GM23248 (cell line): Measurements from ENCODE around the gene GRID2IP.

ENCODE experiments used
- EZH2 ChIP-seq: fragments of 200-600 bp; sonication (generic); IDR thresholded peaks from 2 replicates; pipeline ENCODE4 v1.6.1; 2018; ENCODE audit warnings: antibody characterized with exemption, mild to moderate bottlenecking; ENCODE audit not compliant: insufficient read depth, poor library complexity, severe bottlenecking
- EZH2phosphoT487 ChIP-seq: fragments of 200-600 bp; sonication (generic); IDR thresholded peaks from 2 replicates; pipeline ENCODE4 v1.6.1; 2018; ENCODE audit warnings: antibody characterized with exemption, moderate library complexity, mild to moderate bottlenecking, low read depth; ENCODE audit not compliant: insufficient read depth

- no peak for TF ChIP-seq EZH2phosphoT487
- TF ChIP-seq EZH2 = no peak
These were observed 37.3 kb upstream of the GRID2IP start for GRCh38 chr7:6588566-6588965.
